SK-N-SH treated with all-trans-retinoic acid at 6 μM for 48 hours (cell line): Measurements from ENCODE around the gene TAOK1.

Experiments
- CSRNP3 ChIP-seq: fragments of 250-450 bp; sonication (Bioruptor Pico); IDR thresholded peaks from 2 replicates; pipeline ENCODE4 v1.5.1; 2021; ENCODE audit warnings: mild to moderate bottlenecking, moderate library complexity
- ESRRG ChIP-seq: fragments of 250-450 bp; sonication (Bioruptor Pico); IDR thresholded peaks from 2 replicates; pipeline ENCODE4 v1.6.1; 2021; ENCODE audit warnings: mild to moderate bottlenecking
- GLIS3 ChIP-seq: fragments of 250-450 bp; sonication (Bioruptor Pico); IDR thresholded peaks from 2 replicates; pipeline ENCODE4 v1.5.0; 2020; ENCODE audit warnings: mild to moderate bottlenecking, moderate library complexity
- ISL1 ChIP-seq: fragments of 250-450 bp; sonication (Bioruptor Pico); IDR thresholded peaks from 2 replicates; pipeline ENCODE4 v2.1.2; 2022; ENCODE audit warnings: mild to moderate bottlenecking, moderate library complexity
- RARB ChIP-seq: fragments of 250-450 bp; sonication (Bioruptor Pico); IDR thresholded peaks from 2 replicates; pipeline ENCODE4 v1.8.0; 2021; ENCODE audit warnings: mild to moderate bottlenecking, moderate library complexity
- TCF4 ChIP-seq: fragments of 250-450 bp; sonication (Bioruptor Pico); IDR thresholded peaks from 2 replicates; pipeline ENCODE4 v1.8.0; 2021; ENCODE audit warnings: mild to moderate bottlenecking, moderate library complexity, borderline replicate concordance
- TOX ChIP-seq: fragments of 250-450 bp; sonication (Bioruptor Pico); IDR thresholded peaks from 2 replicates; pipeline ENCODE4 v1.8.0; 2021; ENCODE audit warnings: mild to moderate bottlenecking, moderate library complexity, borderline replicate concordance
- ZFP3 ChIP-seq: fragments of 250-450 bp; sonication (Bioruptor Pico); IDR thresholded peaks from 2 replicates; pipeline ENCODE4 v1.5.0; 2020; ENCODE audit warnings: mild to moderate bottlenecking, moderate library complexity
- ZFP30 ChIP-seq: fragments of 450-650 bp; formaldehyde crosslinking; IDR thresholded peaks from 2 replicates; pipeline ENCODE4 v1.5.0; 2022; ENCODE audit warnings: mild to moderate bottlenecking, moderate library complexity
- ZNF8 ChIP-seq: fragments of 450-650 bp; formaldehyde crosslinking; IDR thresholded peaks from 2 replicates; pipeline ENCODE4 v1.5.0; 2020; ENCODE audit warnings: mild to moderate bottlenecking, moderate library complexity
- TF ChIP-seq, protein P1 (sequence below): fragments of 250-450 bp; sonication (Bioruptor Pico); IDR thresholded peaks from 2 replicates; pipeline ENCODE4 v1.8.0; 2020; ENCODE audit warnings: mild to moderate bottlenecking, moderate library complexity, borderline replicate concordance
- TF ChIP-seq, protein P2 (sequence below): fragments of 250-450 bp; sonication (Bioruptor Pico); IDR thresholded peaks from 2 replicates; pipeline ENCODE4 v1.5.1; 2020; ENCODE audit warnings: low read depth, mild to moderate bottlenecking, moderate library complexity

DNA sequence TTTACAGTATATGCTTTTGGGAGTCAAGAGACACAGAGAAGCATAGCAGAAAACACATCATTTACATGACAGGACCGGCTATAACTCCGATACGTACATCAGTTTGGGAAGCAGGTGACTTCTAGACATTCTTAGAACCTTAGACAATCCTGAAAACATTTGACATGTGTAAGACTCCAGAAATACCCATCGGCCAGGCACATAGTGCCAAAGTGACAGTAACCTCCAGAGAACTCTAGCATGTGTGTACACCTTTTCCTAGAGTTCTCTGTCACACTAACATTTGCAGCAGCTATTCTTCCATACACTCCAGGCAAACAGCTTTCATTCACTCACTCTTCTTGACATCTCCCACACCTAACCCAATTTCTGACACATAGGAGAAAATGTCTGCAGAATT is 3.4 kb upstream of the TAOK1 start:
- TF ChIP-seq ESRRG (CRISPR knock-in tag) (no peak), ZFP30 (CRISPR knock-in tag) (no peak), RARB (CRISPR knock-in tag) (no peak), ZFP3 (no peak), ISL1 (CRISPR knock-in tag) (no peak), ZNF8 (CRISPR knock-in tag) (no peak), TCF4 (CRISPR knock-in tag) (no peak), TOX (CRISPR knock-in tag) (no peak), GLIS3 (CRISPR knock-in tag) (no peak), CSRNP3 (no peak)
- TF ChIP-seq, protein P1, sequence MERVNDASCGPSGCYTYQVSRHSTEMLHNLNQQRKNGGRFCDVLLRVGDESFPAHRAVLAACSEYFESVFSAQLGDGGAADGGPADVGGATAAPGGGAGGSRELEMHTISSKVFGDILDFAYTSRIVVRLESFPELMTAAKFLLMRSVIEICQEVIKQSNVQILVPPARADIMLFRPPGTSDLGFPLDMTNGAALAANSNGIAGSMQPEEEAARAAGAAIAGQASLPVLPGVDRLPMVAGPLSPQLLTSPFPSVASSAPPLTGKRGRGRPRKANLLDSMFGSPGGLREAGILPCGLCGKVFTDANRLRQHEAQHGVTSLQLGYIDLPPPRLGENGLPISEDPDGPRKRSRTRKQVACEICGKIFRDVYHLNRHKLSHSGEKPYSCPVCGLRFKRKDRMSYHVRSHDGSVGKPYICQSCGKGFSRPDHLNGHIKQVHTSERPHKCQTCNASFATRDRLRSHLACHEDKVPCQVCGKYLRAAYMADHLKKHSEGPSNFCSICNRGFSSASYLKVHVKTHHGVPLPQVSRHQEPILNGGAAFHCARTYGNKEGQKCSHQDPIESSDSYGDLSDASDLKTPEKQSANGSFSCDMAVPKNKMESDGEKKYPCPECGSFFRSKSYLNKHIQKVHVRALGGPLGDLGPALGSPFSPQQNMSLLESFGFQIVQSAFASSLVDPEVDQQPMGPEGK (CRISPR knock-in tag) = no peak
- TF ChIP-seq, protein P2, sequence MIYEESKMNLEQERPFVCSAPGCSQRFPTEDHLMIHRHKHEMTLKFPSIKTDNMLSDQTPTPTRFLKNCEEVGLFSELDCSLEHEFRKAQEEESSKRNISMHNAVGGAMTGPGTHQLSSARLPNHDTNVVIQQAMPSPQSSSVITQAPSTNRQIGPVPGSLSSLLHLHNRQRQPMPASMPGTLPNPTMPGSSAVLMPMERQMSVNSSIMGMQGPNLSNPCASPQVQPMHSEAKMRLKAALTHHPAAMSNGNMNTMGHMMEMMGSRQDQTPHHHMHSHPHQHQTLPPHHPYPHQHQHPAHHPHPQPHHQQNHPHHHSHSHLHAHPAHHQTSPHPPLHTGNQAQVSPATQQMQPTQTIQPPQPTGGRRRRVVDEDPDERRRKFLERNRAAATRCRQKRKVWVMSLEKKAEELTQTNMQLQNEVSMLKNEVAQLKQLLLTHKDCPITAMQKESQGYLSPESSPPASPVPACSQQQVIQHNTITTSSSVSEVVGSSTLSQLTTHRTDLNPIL (CRISPR knock-in tag) = no peak
